DOHH2 (cell line): ENCODE results near the gene GAB3.

Experiments
- H3F3A ChIP-seq: fragments of 200-600 bp; sonication (generic), shearing (Covaris generic); 2 replicates; pipeline ENCODE4 v1.6.0; 2016; ENCODE audit warnings: antibody characterized with exemption, mild to moderate bottlenecking; ENCODE audit not compliant: control insufficient read depth, insufficient read depth
- H3K27ac ChIP-seq: fragments of 200-600 bp; sonication (generic); 2 replicates; pipeline ENCODE4 v1.5.1; 2014; ENCODE audit warnings: low read depth, mild to moderate bottlenecking, low read length, moderate library complexity
- H3K27me3 ChIP-seq: fragments of 200-600 bp; sonication (generic); 2 replicates; pipeline ENCODE4 v1.6.1; 2014; ENCODE audit warnings: mild to moderate bottlenecking, low read length, mixed read lengths; ENCODE audit not compliant: control insufficient read depth
- H3K36me3 ChIP-seq: fragments of 200-600 bp; sonication (generic); 2 replicates; pipeline ENCODE4 v1.6.1; 2014; ENCODE audit warnings: mild to moderate bottlenecking, low read length, moderate library complexity, mixed read lengths; ENCODE audit not compliant: control insufficient read depth
- H3K4me1 ChIP-seq: fragments of 200-600 bp; sonication (generic); 2 replicates; pipeline ENCODE4 v1.6.1; 2014; ENCODE audit warnings: mild to moderate bottlenecking, low read length, mixed read lengths; ENCODE audit not compliant: control insufficient read depth
- H3K4me2 ChIP-seq: fragments of 200-600 bp; sonication (generic); 2 replicates; pipeline ENCODE4 v1.6.0; 2014; ENCODE audit warnings: mild to moderate bottlenecking, low read length, moderate library complexity
- H3K4me3 ChIP-seq: fragments of 200-600 bp; sonication (generic); 2 replicates; pipeline ENCODE4 v1.5.1; 2014; ENCODE audit warnings: mild to moderate bottlenecking, low read length, mixed read lengths
- H3K79me2 ChIP-seq: fragments of 200-600 bp; sonication (generic); 2 replicates; pipeline ENCODE4 v1.6.1; 2014; ENCODE audit warnings: mild to moderate bottlenecking, low read length, mixed read lengths; ENCODE audit not compliant: control insufficient read depth
- H3K9me2 ChIP-seq: fragments of 200-600 bp; sonication (generic); replicated peaks from 2 replicates; pipeline ENCODE4 v1.6.1; 2014; ENCODE audit warnings: mild to moderate bottlenecking, low read length, mixed read lengths; ENCODE audit not compliant: control insufficient read depth
- H3K9me3 ChIP-seq: fragments of 200-600 bp; sonication (generic); 2 replicates; pipeline ENCODE4 v1.6.1; 2014; ENCODE audit warnings: antibody characterized with exemption, low read length, mixed read lengths; ENCODE audit not compliant: control insufficient read depth, insufficient read depth
- H4K20me1 ChIP-seq: fragments of 200-600 bp; sonication (generic); 2 replicates; pipeline ENCODE4 v1.6.0; 2014; ENCODE audit warnings: low read depth, mild to moderate bottlenecking, antibody characterized with exemption, low read length, moderate library complexity; ENCODE audit not compliant: control insufficient read depth, insufficient read depth
- CTCF ChIP-seq: fragments of 200-600 bp; sonication (generic); IDR thresholded peaks from one replicate; pipeline ENCODE4 v1.5.1; 2014; ENCODE audit warnings: antibody characterized with exemption, mild to moderate bottlenecking, low read depth, low read length; ENCODE audit not compliant: poor library complexity, severe bottlenecking
- EZH2phosphoT487 ChIP-seq: fragments of 200-600 bp; sonication (generic); IDR thresholded peaks from 2 replicates; pipeline ENCODE4 v1.6.1; 2017; ENCODE audit warnings: borderline replicate concordance, mild to moderate bottlenecking, antibody characterized with exemption, low read length, moderate library complexity, mixed read lengths

GAB3 gene

DNA sequence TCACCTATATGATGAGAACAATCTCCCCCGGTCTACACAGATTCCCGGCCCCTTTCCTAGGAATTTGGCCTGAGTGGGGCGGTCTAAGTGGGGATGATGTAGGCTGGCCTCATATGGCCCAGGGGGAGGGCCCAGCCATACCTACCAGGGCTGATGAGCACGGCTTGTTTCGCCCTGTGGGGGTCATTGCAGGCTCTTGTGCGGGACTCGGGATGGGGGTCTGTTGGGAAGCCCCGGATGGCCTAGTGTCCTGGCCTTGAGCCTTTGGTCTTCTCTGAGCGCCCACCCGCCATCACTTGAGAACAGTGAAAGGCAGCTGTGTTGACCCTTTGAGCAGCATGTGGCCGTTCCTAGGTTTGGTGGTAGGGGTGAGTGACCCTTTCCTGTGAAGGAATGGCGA, 92.7 kb downstream of the GAB3 start:
- no peaks in the 10 kb centered on the region for H3K4me1 ChIP-seq
- H3K27ac ChIP-seq = no peak overlapping the region
- H3K27me3 ChIP-seq = no peaks in the 10 kb centered on the region
- H3K79me2 ChIP-seq = no peaks in the 10 kb centered on the region
- H3K4me2 ChIP-seq = no peak overlapping the region
- no peaks in the 10 kb centered on the region for H3K9me3 ChIP-seq
- H3K36me3 ChIP-seq = no peaks in the 10 kb centered on the region
- H3K9me2 ChIP-seq = no peaks in the 10 kb centered on the region
- no peaks in the 10 kb centered on the region for H4K20me1 ChIP-seq
- no peak overlapping the region for H3K4me3 ChIP-seq
- TF ChIP-seq EZH2phosphoT487 = no peak
- TF ChIP-seq CTCF = no peak
- no peaks in the 10 kb centered on the region for H3F3A ChIP-seq

GRCh38 chrX:154657226-154657805, 93.6 kb downstream of the GAB3 start:
- Histone ChIP-seq H3K27me3 (no peaks in the 10 kb centered on the region), H3K4me3 (no peak overlapping the region), H3K4me1 (no peaks in the 10 kb centered on the region), H4K20me1 (no peaks in the 10 kb centered on the region), H3K9me3 (no peaks in the 10 kb centered on the region), H3K79me2 (no peaks in the 10 kb centered on the region), H3K4me2 (no peak overlapping the region), H3K36me3 (no peaks in the 10 kb centered on the region), H3K9me2 (no peaks in the 10 kb centered on the region), H3K27ac (no peak overlapping the region), H3F3A (no peaks in the 10 kb centered on the region)
- TF ChIP-seq EZH2phosphoT487 (no peak), CTCF (no peak)

- Histone ChIP-seq H3K27me3 (no peaks in the 10 kb centered on the region), H3K9me2 (no peaks in the 10 kb centered on the region), H3K27ac (no peak overlapping the region), H3K79me2 (no peaks in the 10 kb centered on the region), H3K36me3 (no peaks in the 10 kb centered on the region), H3K4me3 (no peak overlapping the region), H4K20me1 (no peaks in the 10 kb centered on the region), H3K4me1 (no peaks in the 10 kb centered on the region), H3F3A (no peaks in the 10 kb centered on the region), H3K4me2 (no peak overlapping the region), H3K9me3 (no peaks in the 10 kb centered on the region)
- TF ChIP-seq CTCF (no peak), EZH2phosphoT487 (no peak)
Observed at GRCh38 chrX:154655786-154656185, 95.1 kb downstream of the GAB3 start.

GRCh38 chrX:154655346-154655745, 95.5 kb downstream of the GAB3 start:
- H3K4me2 ChIP-seq = no peak overlapping the region
- H3K79me2 ChIP-seq = no peaks in the 10 kb centered on the region
- no peaks in the 10 kb centered on the region for H3K9me2 ChIP-seq
- H3F3A ChIP-seq = no peaks in the 10 kb centered on the region
- no peaks in the 10 kb centered on the region for H3K9me3 ChIP-seq
- H3K4me1 ChIP-seq = no peaks in the 10 kb centered on the region
- H4K20me1 ChIP-seq = no peaks in the 10 kb centered on the region
- H3K36me3 ChIP-seq = no peaks in the 10 kb centered on the region
- H3K27ac ChIP-seq = no peak overlapping the region
- no peak overlapping the region for H3K4me3 ChIP-seq
- TF ChIP-seq CTCF = no peak
- TF ChIP-seq EZH2phosphoT487 = no peak
- H3K27me3 ChIP-seq = no peaks in the 10 kb centered on the region
